Measurements from ENCODE around the gene GXYLT2.

Gene GXYLT2

GRCh38 chr3:72887705-72888545, at the start of gene GXYLT2:
GXYLT2 (plus strand) TSS chr3:72888046; CDS start chr3:72888234, 188 bp downstream.
- no peak for DNase-seq

- DNase-seq: no peak
Measured at GRCh38 chr3:72839057-72839456, 48.8 kb upstream of the GXYLT2 start.

- DNase-seq: no peak
Measured at GRCh38 chr3:72844436-72844993, 43.3 kb upstream of the GXYLT2 start.

- DNase-seq: no peak
Measured at GRCh38 chr3:72846166-72846565, 41.7 kb upstream of the GXYLT2 start.

GRCh38 chr3:72847282-72847681, 40.6 kb upstream of the GXYLT2 start:
- DNase-seq: no peak

GRCh38 chr3:72847751-72848702, 39.8 kb upstream of the GXYLT2 start, which contains the start of gene SHQ1:
SHQ1 (minus strand) TSS chr3:72848445; CDS start chr3:72848340, 105 bp downstream.
- peak; percentile 93 for DNase-seq

GRCh38 chr3:72848703-72849081, 39.2 kb upstream of the GXYLT2 start:
- peak; percentile 42 for DNase-seq

- DNase-seq: no peak
Measured at GRCh38 chr3:72855001-72855400, 32.8 kb upstream of the GXYLT2 start.

- DNase-seq: no peak
Measured at GRCh38 chr3:72860053-72860452, 27.8 kb upstream of the GXYLT2 start.

- no peak for DNase-seq
Measured at GRCh38 chr3:72860846-72861245, 27.0 kb upstream of the GXYLT2 start.

GRCh38 chr3:72862314-72863090, 25.3 kb upstream of the GXYLT2 start:
- no peak for DNase-seq

GRCh38 chr3:72872183-72872582, 15.7 kb upstream of the GXYLT2 start:
- DNase-seq: no peak

- no peak for DNase-seq
Measured at GRCh38 chr3:72887343-72887704, 522 bp upstream of the GXYLT2 start.

- DNase-seq: no peak
Measured at GRCh38 chr3:72888546-72889309, 882 bp downstream of the GXYLT2 start.

- DNase-seq: no peak
Measured at GRCh38 chr3:72889310-72890165, 1.7 kb downstream of the GXYLT2 start.

- DNase-seq: no peak
Measured at GRCh38 chr3:72890166-72890925, 2.5 kb downstream of the GXYLT2 start.

- DNase-seq: no peak
Measured at GRCh38 chr3:72891053-72891855, 3.4 kb downstream of the GXYLT2 start.

GRCh38 chr3:72892081-72892775, 4.4 kb downstream of the GXYLT2 start:
- DNase-seq: no peak

Measured in CD4-positive, alpha-beta T cell treated with Interleukin-17A for 1 hour (primary cell).